GM12801 (cell line): ENCODE results near the gene NDFIP2.

Experiments
- CTCF ChIP-seq: IDR thresholded peaks from one replicate; pipeline ENCODE4 v1.5.1; 2011; ENCODE audit warnings: control low read depth; ENCODE audit not compliant: insufficient read length; ENCODE audit errors: extremely low read depth

NDFIP2 gene

GRCh38 chr13:79485014-79485811, 4.3 kb downstream of the NDFIP2 start:
- TF ChIP-seq CTCF, result no peak

- no peak for TF ChIP-seq CTCF
Measured at GRCh38 chr13:79486433-79487188, 5.7 kb downstream of the NDFIP2 start.

- no peak for TF ChIP-seq CTCF
Measured at GRCh38 chr13:79490326-79490725, 9.4 kb downstream of the NDFIP2 start.

GRCh38 chr13:79490824-79491223, 9.9 kb downstream of the NDFIP2 start:
- no peak for TF ChIP-seq CTCF

- no peak for TF ChIP-seq CTCF
Measured at GRCh38 chr13:79491715-79492114, 10.8 kb downstream of the NDFIP2 start.

GRCh38 chr13:79492313-79492798, 11.4 kb downstream of the NDFIP2 start:
- TF ChIP-seq CTCF, result no peak

GRCh38 chr13:79492918-79493594, 12.1 kb downstream of the NDFIP2 start:
- TF ChIP-seq CTCF, result no peak
